ENCODE results near the gene RHOF. TPM values are rescaled to one million over a fixed set of nuclear protein-coding genes. Genes with fewer than 3 reads are reported as not detected.

RHOF gene
- total RNA-seq: 11.0 and 13.5 TPM in 2 replicates

GRCh38 chr12:121793440-121793837 is at the start of gene RHOF:
TSS of gene RHOF (minus strand) at chr12:121793688. CDS start at chr12:121793633, 55 bp downstream.

GRCh38 chr12:121803861-121804416 is 10.5 kb upstream of the RHOF start, which contains the start of gene SETD1B:
TSS of gene SETD1B (plus strand) at chr12:121804009. CDS start at chr12:121804738, 729 bp downstream.

Other genes starting within 250 kb of the RHOF start
- 25.5 and 33.9 TPM in 2 replicates for gene KDM2B, start 212.7 kb downstream of the RHOF start, total RNA-seq
- gene ORAI1, start 167.2 kb downstream of the RHOF start, total RNA-seq: 5.9 and 17.6 TPM in 2 replicates
- gene MORN3, start 124.0 kb downstream of the RHOF start, total RNA-seq: 0.18 and 0.30 TPM in 2 replicates
- 15.4 and 22.7 TPM in 2 replicates for gene TMEM120B, start 80.9 kb downstream of the RHOF start, total RNA-seq
- 3.3 and 6.0 TPM in 2 replicates for gene SETD1B, start 10.3 kb upstream of the RHOF start, total RNA-seq
- gene HPD, start 65.2 kb upstream of the RHOF start, total RNA-seq: not detected in 2 replicates
- 41.6 and 106 TPM in 2 replicates for gene PSMD9, start 95.1 kb upstream of the RHOF start, total RNA-seq
- gene CFAP251, start 124.9 kb upstream of the RHOF start, total RNA-seq: 6.1 and 6.5 TPM in 2 replicates
- 5.0 and 9.8 TPM in 2 replicates for gene BCL7A, start 228.2 kb upstream of the RHOF start, total RNA-seq